ENCODE results near the gene FYCO1.

DNA sequence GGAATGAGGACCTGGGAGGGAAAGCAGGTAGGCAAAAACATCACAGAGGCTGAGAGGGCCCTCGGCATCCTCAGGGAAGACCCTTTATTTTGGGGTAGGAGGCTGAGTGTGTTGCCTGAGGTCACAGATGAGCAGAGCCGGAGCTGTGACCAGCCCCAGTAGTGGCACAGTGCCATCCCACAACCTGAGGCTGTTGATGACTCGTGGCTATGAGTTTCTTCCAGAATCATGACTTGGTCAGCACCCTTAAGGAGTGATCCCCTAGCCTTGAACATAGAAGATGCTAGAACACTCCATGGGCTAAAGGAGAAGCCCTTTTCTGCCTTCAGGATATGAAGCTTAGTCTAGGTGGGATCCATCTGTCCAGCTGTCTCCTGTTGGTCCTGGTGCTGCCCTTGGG, 71.9 kb downstream of the FYCO1 start:
- TF ChIP-seq POLR2AphosphoS5 (IDR thresholded peaks at IDR 0.05; ENCODE audit: low read depth) (no peak), SPI1 (IDR thresholded peaks at IDR 0.05; ENCODE audit: borderline replicate concordance, low read depth) (no peak)
- TF ChIP-seq, protein P1, sequence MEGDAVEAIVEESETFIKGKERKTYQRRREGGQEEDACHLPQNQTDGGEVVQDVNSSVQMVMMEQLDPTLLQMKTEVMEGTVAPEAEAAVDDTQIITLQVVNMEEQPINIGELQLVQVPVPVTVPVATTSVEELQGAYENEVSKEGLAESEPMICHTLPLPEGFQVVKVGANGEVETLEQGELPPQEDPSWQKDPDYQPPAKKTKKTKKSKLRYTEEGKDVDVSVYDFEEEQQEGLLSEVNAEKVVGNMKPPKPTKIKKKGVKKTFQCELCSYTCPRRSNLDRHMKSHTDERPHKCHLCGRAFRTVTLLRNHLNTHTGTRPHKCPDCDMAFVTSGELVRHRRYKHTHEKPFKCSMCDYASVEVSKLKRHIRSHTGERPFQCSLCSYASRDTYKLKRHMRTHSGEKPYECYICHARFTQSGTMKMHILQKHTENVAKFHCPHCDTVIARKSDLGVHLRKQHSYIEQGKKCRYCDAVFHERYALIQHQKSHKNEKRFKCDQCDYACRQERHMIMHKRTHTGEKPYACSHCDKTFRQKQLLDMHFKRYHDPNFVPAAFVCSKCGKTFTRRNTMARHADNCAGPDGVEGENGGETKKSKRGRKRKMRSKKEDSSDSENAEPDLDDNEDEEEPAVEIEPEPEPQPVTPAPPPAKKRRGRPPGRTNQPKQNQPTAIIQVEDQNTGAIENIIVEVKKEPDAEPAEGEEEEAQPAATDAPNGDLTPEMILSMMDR (IDR thresholded peaks at IDR 0.05; ENCODE audit: insufficient read depth, low read length): no peak

All from HL-60 (cell line).